Neural progenitor cell (in vitro differentiated cells): Measurements from ENCODE around the gene PAQR8. TPM values are rescaled to one million over a fixed set of nuclear protein-coding genes. Genes with fewer than 3 reads are reported as not detected.

Experiments
- DNase-seq: peaks from one replicate; pipeline ENCODE4 v3.0.0-alpha.2; 2016; ENCODE audit warnings: low spot score
- H2AFZ ChIP-seq: fragments of 200-600 bp; sonication (generic); replicated peaks from 2 replicates; pipeline ENCODE4 v1.6.1; 2016; ENCODE audit warnings: antibody characterized with exemption
- H3F3A ChIP-seq: fragments of 200-600 bp; sonication (generic); 2 replicates; pipeline ENCODE4 v1.6.1; 2016; ENCODE audit warnings: antibody characterized with exemption, low read depth
- H3K27ac ChIP-seq: fragments of 200-600 bp; sonication (generic); 2 replicates; pipeline ENCODE4 v1.5.1; 2016; ENCODE audit warnings: mild to moderate bottlenecking
- H3K27me3 ChIP-seq: fragments of 200-600 bp; sonication (generic); 2 replicates; pipeline ENCODE4 v1.6.1; 2016; ENCODE audit warnings: mild to moderate bottlenecking, moderate library complexity
- H3K36me3 ChIP-seq: fragments of 200-600 bp; sonication (generic); 2 replicates; pipeline ENCODE4 v1.5.1; 2016
- H3K4me1 ChIP-seq: fragments of 200-600 bp; sonication (generic); 2 replicates; pipeline ENCODE4 v1.6.1; 2016; ENCODE audit warnings: mixed run types
- H3K4me2 ChIP-seq: fragments of 200-600 bp; sonication (generic); 2 replicates; pipeline ENCODE4 v1.6.1; 2016
- H3K4me3 ChIP-seq: fragments of 200-600 bp; sonication (generic); 2 replicates; pipeline ENCODE4 v1.5.1; 2016
- H3K79me2 ChIP-seq: fragments of 200-600 bp; sonication (generic); 2 replicates; pipeline ENCODE4 v1.6.1; 2016; ENCODE audit warnings: low read depth
- H3K9ac ChIP-seq: fragments of 200-600 bp; sonication (generic); 2 replicates; pipeline ENCODE4 v1.6.1; 2016
- H3K9me3 ChIP-seq: fragments of 200-600 bp; sonication (generic); 2 replicates; pipeline ENCODE4 v1.5.1; 2016; ENCODE audit warnings: low read depth
- H4K20me1 ChIP-seq: fragments of 200-600 bp; sonication (generic); 2 replicates; pipeline ENCODE4 v1.6.1; 2016; ENCODE audit warnings: low read depth
- H3K27ac Mint-ChIP-seq: 3 replicates; pipeline ENCODE4 v1.8.0; 2021; ENCODE audit warnings: mixed read lengths
- H3K27me3 Mint-ChIP-seq: 2 replicates; pipeline ENCODE4 v1.8.0; 2022; ENCODE audit warnings: low read depth, mild to moderate bottlenecking, inconsistent platforms, moderate library complexity, mixed read lengths; ENCODE audit not compliant: insufficient read depth
- H3K36me3 Mint-ChIP-seq: 3 replicates; pipeline ENCODE4 v1.8.0; 2021; ENCODE audit warnings: mixed read lengths
- H3K4me1 Mint-ChIP-seq: 3 replicates; pipeline ENCODE4 v1.8.0; 2021; ENCODE audit warnings: mixed read lengths
- H3K4me3 Mint-ChIP-seq: 3 replicates; pipeline ENCODE4 v1.8.0; 2021; ENCODE audit warnings: mild to moderate bottlenecking, moderate library complexity, mixed read lengths
- H3K9me3 Mint-ChIP-seq: 3 replicates; pipeline ENCODE4 v1.8.0; 2020; ENCODE audit warnings: mixed read lengths
- EZH2 ChIP-seq: fragments of 200-600 bp; sonication (generic); IDR thresholded peaks from 2 replicates; pipeline ENCODE4 v1.6.1; 2017; ENCODE audit warnings: antibody characterized with exemption, mild to moderate bottlenecking, moderate library complexity
- EZH2phosphoT487 ChIP-seq: fragments of 200-600 bp; sonication (generic); IDR thresholded peaks from 2 replicates; pipeline ENCODE4 v1.6.1; 2017; ENCODE audit warnings: antibody characterized with exemption
- total RNA-seq: library from RNA; depleted of rRNA; stranded (reverse); fragments of >200 nt; gene quantifications from 2 replicates; pipeline ENCODE4 v1.2.3, GENCODE V29; 2015; ENCODE audit warnings: low replicate concordance
- TF ChIP-seq, protein P1 (sequence below): fragments of 200-600 bp; sonication (generic); IDR thresholded peaks from 2 replicates; pipeline ENCODE4 v1.5.1; 2017; ENCODE audit warnings: antibody characterized with exemption, mild to moderate bottlenecking

The PAQR8 gene
- total RNA-seq, 1 donor from 2014 or later, result 16.9 TPM

DNA sequence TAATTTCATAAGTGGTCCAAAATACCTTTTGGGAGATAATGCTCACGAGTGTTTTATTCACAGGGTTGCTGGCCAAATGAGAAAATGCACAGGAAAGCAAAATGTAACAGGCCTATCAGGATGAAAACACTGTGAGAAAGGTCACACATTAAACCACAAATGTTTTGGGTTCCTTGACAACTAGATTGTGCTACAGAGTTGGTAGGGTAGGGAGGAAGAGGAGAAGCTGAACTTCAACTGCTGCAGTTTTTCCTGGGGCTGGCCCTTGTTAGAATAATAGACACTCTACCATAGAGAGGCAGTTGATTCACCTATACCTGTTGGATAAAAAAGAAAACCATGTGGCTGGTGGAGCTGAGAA is 28.1 kb upstream of the PAQR8 start:
- Histone ChIP-seq H3K4me2 (no peak overlapping the region), H4K20me1 (no peaks in the 10 kb centered on the region), H2AFZ (no peak overlapping the region), H3K36me3 (no peaks in the 10 kb centered on the region), H3K27me3 (no peaks in the 10 kb centered on the region), H3F3A (no peaks in the 10 kb centered on the region), H3K27ac (no peak overlapping the region), H3K9ac (no peak overlapping the region), H3K4me1 (peaks cover 14% of the 10 kb centered on the region), H3K79me2 (no peaks in the 10 kb centered on the region), H3K9me3 (no peaks in the 10 kb centered on the region), H3K4me3 (no peak overlapping the region)
- Mint-ChIP-seq H3K4me3 (no peak overlapping the region), H3K9me3 (no peaks in the 10 kb centered on the region), H3K27me3 (peaks cover 2% of the 10 kb centered on the region), H3K36me3 (no peaks in the 10 kb centered on the region), H3K27ac (no peak overlapping the region), H3K4me1 (peaks cover 43% of the 10 kb centered on the region)
- TF ChIP-seq EZH2phosphoT487 (no peak), EZH2 (no peak)
- TF ChIP-seq, protein P1, sequence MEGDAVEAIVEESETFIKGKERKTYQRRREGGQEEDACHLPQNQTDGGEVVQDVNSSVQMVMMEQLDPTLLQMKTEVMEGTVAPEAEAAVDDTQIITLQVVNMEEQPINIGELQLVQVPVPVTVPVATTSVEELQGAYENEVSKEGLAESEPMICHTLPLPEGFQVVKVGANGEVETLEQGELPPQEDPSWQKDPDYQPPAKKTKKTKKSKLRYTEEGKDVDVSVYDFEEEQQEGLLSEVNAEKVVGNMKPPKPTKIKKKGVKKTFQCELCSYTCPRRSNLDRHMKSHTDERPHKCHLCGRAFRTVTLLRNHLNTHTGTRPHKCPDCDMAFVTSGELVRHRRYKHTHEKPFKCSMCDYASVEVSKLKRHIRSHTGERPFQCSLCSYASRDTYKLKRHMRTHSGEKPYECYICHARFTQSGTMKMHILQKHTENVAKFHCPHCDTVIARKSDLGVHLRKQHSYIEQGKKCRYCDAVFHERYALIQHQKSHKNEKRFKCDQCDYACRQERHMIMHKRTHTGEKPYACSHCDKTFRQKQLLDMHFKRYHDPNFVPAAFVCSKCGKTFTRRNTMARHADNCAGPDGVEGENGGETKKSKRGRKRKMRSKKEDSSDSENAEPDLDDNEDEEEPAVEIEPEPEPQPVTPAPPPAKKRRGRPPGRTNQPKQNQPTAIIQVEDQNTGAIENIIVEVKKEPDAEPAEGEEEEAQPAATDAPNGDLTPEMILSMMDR, result no peak
- no peak for DNase-seq

DNA sequence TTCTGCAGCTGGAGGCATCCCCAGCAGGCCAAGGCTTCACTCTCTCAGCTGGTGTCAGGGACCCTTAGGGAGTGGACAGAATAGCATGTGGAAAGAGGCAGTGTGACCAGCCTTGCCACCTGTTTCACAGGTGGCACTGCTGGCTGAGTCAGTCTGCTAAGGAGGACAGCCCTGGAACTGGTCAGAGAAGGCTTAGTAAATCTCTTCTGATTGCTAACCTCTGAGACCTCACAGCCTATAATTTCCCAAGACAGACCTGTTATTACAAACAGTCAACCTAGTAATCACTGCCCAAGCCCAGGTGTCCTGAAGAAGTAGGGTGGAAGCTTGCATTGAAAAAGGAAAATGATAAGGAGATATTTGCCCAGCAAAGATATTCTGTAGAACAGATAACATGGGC is 26.4 kb upstream of the PAQR8 start:
- H3K4me2 ChIP-seq, result no peak overlapping the region
- H3K9me3 ChIP-seq, result no peaks in the 10 kb centered on the region
- H3K4me3 ChIP-seq, result no peak overlapping the region
- Mint-ChIP-seq H3K4me3 (no peak overlapping the region), H3K36me3 (no peaks in the 10 kb centered on the region), H3K27ac (peak overlapping the region; percentile 31), H3K27me3 (peaks cover 2% of the 10 kb centered on the region), H3K4me1 (peaks cover 36% of the 10 kb centered on the region), H3K9me3 (no peaks in the 10 kb centered on the region)
- H3K9ac ChIP-seq, result no peak overlapping the region
- H3K27ac ChIP-seq, result no peak overlapping the region
- H3K36me3 ChIP-seq, result no peaks in the 10 kb centered on the region
- H3K4me1 ChIP-seq, result peaks cover 8% of the 10 kb centered on the region
- TF ChIP-seq EZH2 (no peak), EZH2phosphoT487 (no peak)
- TF ChIP-seq, protein P1, result no peak
- H3K27me3 ChIP-seq, result no peaks in the 10 kb centered on the region
- H3F3A ChIP-seq, result no peaks in the 10 kb centered on the region
- H3K79me2 ChIP-seq, result no peaks in the 10 kb centered on the region
- no peaks in the 10 kb centered on the region for H4K20me1 ChIP-seq
- DNase-seq, result no peak
- no peak overlapping the region for H2AFZ ChIP-seq

DNA sequence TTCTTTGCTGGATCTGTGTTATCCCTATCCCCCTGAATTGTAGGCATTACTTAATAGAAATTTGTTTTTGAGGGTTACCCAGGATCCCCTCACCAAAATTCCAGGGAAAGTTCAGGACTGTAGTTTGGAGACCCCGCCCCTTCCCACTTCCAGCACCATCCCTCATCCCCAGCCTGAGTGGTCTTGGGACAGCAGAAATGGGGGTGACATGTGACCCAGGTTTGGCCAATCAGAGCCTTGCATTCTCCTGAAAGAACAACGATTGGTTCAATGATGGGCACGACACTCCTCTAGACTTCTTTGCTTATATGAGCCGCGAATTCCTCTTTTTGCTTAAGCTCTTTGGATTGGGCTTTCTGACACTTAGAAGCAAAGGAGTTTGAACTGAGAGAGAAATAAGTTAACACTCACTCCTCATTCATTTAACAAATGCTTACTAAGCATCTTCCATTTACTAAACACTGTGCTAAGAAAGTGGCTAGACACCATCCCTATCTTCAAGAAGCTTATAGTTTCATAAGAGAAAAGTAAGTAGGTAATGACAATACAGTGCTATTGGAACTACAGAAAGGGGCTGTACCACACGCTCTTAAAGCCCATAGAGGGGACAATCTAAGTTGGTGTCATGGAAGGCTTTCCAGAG is 24.9 kb upstream of the PAQR8 start:
- no peak overlapping the region for H3K4me2 ChIP-seq
- H3K27ac ChIP-seq, result no peak overlapping the region
- peaks cover 2% of the 10 kb centered on the region for H3K4me1 ChIP-seq
- Mint-ChIP-seq H3K4me1 (peaks cover 29% of the 10 kb centered on the region), H3K4me3 (no peak overlapping the region), H3K27me3 (peaks cover 2% of the 10 kb centered on the region), H3K9me3 (no peaks in the 10 kb centered on the region), H3K27ac (no peak overlapping the region), H3K36me3 (no peaks in the 10 kb centered on the region)
- H3K79me2 ChIP-seq, result no peaks in the 10 kb centered on the region
- no peak overlapping the region for H3K9ac ChIP-seq
- no peaks in the 10 kb centered on the region for H3K36me3 ChIP-seq
- TF ChIP-seq EZH2phosphoT487 (no peak), EZH2 (no peak)
- TF ChIP-seq, protein P1, result no peak
- DNase-seq, result no peak
- H4K20me1 ChIP-seq, result no peaks in the 10 kb centered on the region
- no peak overlapping the region for H3K4me3 ChIP-seq
- H3K27me3 ChIP-seq, result no peaks in the 10 kb centered on the region
- no peak overlapping the region for H2AFZ ChIP-seq
- no peaks in the 10 kb centered on the region for H3K9me3 ChIP-seq
- no peaks in the 10 kb centered on the region for H3F3A ChIP-seq
